HG02588 (cell line): ENCODE results near the gene EXD3.

Experiments
- ATAC-seq: cut with Tn5 transposase; IDR thresholded peaks from one replicate; pipeline ENCODE4 v1.9.1; 2021; ENCODE audit warnings: mild to moderate bottlenecking, moderate library complexity; ENCODE audit not compliant: unreplicated experiment

EXD3 gene

GRCh38 chr9:137369911-137370764 lies 52.8 kb downstream of the EXD3 start:
- ATAC-seq = no peak

- no peak for ATAC-seq
Measured at GRCh38 chr9:137369061-137369787, 53.7 kb downstream of the EXD3 start.

GRCh38 chr9:137368431-137369035 lies 54.4 kb downstream of the EXD3 start:
- no peak for ATAC-seq

GRCh38 chr9:137367506-137368430 lies 55.2 kb downstream of the EXD3 start:
- no peak for ATAC-seq

- ATAC-seq = no peak
Measured at GRCh38 chr9:137366891-137367381, 56.0 kb downstream of the EXD3 start.

GRCh38 chr9:137366445-137366810 lies 56.5 kb downstream of the EXD3 start:
- no peak for ATAC-seq

- no peak for ATAC-seq
Measured at GRCh38 chr9:137365552-137366444, 57.2 kb downstream of the EXD3 start.

- no peak for ATAC-seq
Measured at GRCh38 chr9:137365056-137365455, 57.9 kb downstream of the EXD3 start.

GRCh38 chr9:137359850-137360249 lies 63.1 kb downstream of the EXD3 start:
- no peak for ATAC-seq

GRCh38 chr9:137358126-137358525 lies 64.8 kb downstream of the EXD3 start:
- ATAC-seq = no peak

GRCh38 chr9:137357166-137357565 lies 65.8 kb downstream of the EXD3 start:
- ATAC-seq = no peak

- no peak for ATAC-seq
Measured at GRCh38 chr9:137355761-137356365, 67.1 kb downstream of the EXD3 start.

- ATAC-seq = no peak
Measured at GRCh38 chr9:137354845-137355760, 67.9 kb downstream of the EXD3 start.

- ATAC-seq = no peak
Measured at GRCh38 chr9:137354153-137354844, 68.7 kb downstream of the EXD3 start.

- no peak for ATAC-seq
Measured at GRCh38 chr9:137353223-137354152, 69.5 kb downstream of the EXD3 start.

GRCh38 chr9:137352511-137353222 lies 70.3 kb downstream of the EXD3 start:
- ATAC-seq = no peak
